ENCODE data around the gene NBAS. TPM values are rescaled to one million over a fixed set of nuclear protein-coding genes. Genes with fewer than 3 reads are reported as not detected.

Gene NBAS
- total RNA-seq, 2 experiments from 2014 or later, result 24.4 to 28.8 TPM

DNA sequence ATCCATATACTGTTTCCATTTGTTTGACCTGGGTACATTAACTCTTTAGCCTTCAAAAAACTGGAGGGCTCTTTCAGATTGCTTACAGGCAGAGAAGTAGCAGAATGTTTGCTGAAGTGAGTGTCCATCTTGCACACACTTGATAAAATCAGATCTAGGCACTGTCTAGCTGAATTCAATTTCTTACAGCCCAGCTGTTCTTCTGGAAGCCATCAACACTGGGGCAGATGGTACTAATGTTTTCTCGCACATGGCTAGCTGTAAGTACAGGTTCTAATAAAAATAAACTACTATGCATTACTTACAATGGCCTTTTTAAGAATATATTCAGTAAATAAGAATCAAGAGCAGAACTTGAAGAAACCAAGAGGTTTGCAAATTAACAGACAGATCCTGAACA, 175.9 kb downstream of the NBAS start:
- CTCF ChIA-PET (ENCODE audit: unreplicated experiment), result no interaction called here
- Histone ChIP-seq H3K27ac (ENCODE audit: low read depth, low read length, poor library complexity, severe bottlenecking) (no peak overlapping the region), H3K36me3 (ENCODE audit: insufficient read depth, low read length) (no peaks in the 10 kb centered on the region), H2AFZ (ENCODE audit: low read length) (no peak overlapping the region), H3K79me2 (ENCODE audit: insufficient read depth, low read depth, low read length) (no peaks in the 10 kb centered on the region), H4K20me1 (ENCODE audit: insufficient read depth, low read length) (no peaks in the 10 kb centered on the region), H3K9me2 (ENCODE audit: insufficient read depth, low read length) (no peaks in the 10 kb centered on the region), H3K9me3 (ENCODE audit: low read length) (no peaks in the 10 kb centered on the region), H3K4me1 (ENCODE audit: insufficient read depth, low read length, poor library complexity, severe bottlenecking) (no peaks in the 10 kb centered on the region), H3K4me2 (ENCODE audit: low read length) (no peak overlapping the region), H3K4me3 (ENCODE audit: low read depth, low read length, poor library complexity, severe bottlenecking) (no peak overlapping the region)
- no TSS peak for BruUV-seq (replicated peaks)
- TF ChIP-seq CTCF (conservative IDR thresholded peaks at IDR 0.05; ENCODE audit: low read length) (no peak), EZH2phosphoT487 (IDR thresholded peaks at IDR 0.05; ENCODE audit: borderline replicate concordance, low read depth, low read length) (no peak)
- POLR2A ChIA-PET, result no interaction called here
- no peak for DNase-seq (ENCODE audit: low spot score)
- intact Hi-C loops (cut with micrococcal nuclease; ENCODE audit: unreplicated experiment), result no loop called here

- Histone ChIP-seq H4K20me1 (ENCODE audit: insufficient read depth, low read length) (no peaks in the 10 kb centered on the region), H3K4me1 (ENCODE audit: insufficient read depth, low read length, poor library complexity, severe bottlenecking) (peaks cover 4% of the 10 kb centered on the region), H3K79me2 (ENCODE audit: insufficient read depth, low read depth, low read length) (no peaks in the 10 kb centered on the region), H3K4me2 (ENCODE audit: low read length) (no peak overlapping the region), H3K27ac (ENCODE audit: low read depth, low read length, poor library complexity, severe bottlenecking) (no peak overlapping the region), H3K36me3 (ENCODE audit: insufficient read depth, low read length) (peaks cover 6% of the 10 kb centered on the region; the same call in 1 of the 2 replicates), H3K4me3 (ENCODE audit: low read depth, low read length, poor library complexity, severe bottlenecking) (no peak overlapping the region), H2AFZ (ENCODE audit: low read length) (no peak overlapping the region), H3K9me3 (ENCODE audit: low read length) (no peaks in the 10 kb centered on the region), H3K9me2 (ENCODE audit: insufficient read depth, low read length) (no peaks in the 10 kb centered on the region)
- no TSS peak for BruUV-seq (replicated peaks)
- ChIA-PET CTCF (ENCODE audit: unreplicated experiment) (no interaction called here), POLR2A (interaction anchor here (1.6 kb wide), 1 partner anchor 12 kb away, joined by 4 read pairs; no protein-coding TSS in a partner anchor)
- TF ChIP-seq EZH2phosphoT487 (IDR thresholded peaks at IDR 0.05; ENCODE audit: borderline replicate concordance, low read depth, low read length), result no peak
- no peak for TF ChIP-seq CTCF (conservative IDR thresholded peaks at IDR 0.05; ENCODE audit: low read length)
- intact Hi-C loops (cut with micrococcal nuclease; ENCODE audit: unreplicated experiment), result no loop called here
- DNase-seq (ENCODE audit: low spot score), result no peak
Observed at GRCh38 chr2:15383695-15384350, 177.3 kb downstream of the NBAS start.

GRCh38 chr2:15378148-15378908, 182.8 kb downstream of the NBAS start:
- H3K27ac ChIP-seq (ENCODE audit: low read depth, low read length, poor library complexity, severe bottlenecking), result peak overlapping the region; percentile 9
- BruUV-seq (replicated peaks), result no TSS peak
- ChIA-PET POLR2A (interaction anchor here (0.6 to 1.0 kb wide), 4 partner anchors 26 to 344 kb away, joined by 3 to 4 read pairs (median 4); no protein-coding TSS in a partner anchor), CTCF (ENCODE audit: unreplicated experiment) (no interaction called here)
- intact Hi-C loops (cut with micrococcal nuclease; ENCODE audit: unreplicated experiment), result no loop called here
- TF ChIP-seq CTCF (conservative IDR thresholded peaks at IDR 0.05; ENCODE audit: low read length) (no peak), EZH2phosphoT487 (IDR thresholded peaks at IDR 0.05; ENCODE audit: borderline replicate concordance, low read depth, low read length) (no peak)
- peak overlapping the region; percentile 44 for H3K4me2 ChIP-seq (ENCODE audit: low read length)
- H3K36me3 ChIP-seq (ENCODE audit: insufficient read depth, low read length), result peaks cover 14% of the 10 kb centered on the region
- no peaks in the 10 kb centered on the region for H3K9me2 ChIP-seq (ENCODE audit: insufficient read depth, low read length)
- no peak overlapping the region for H2AFZ ChIP-seq (ENCODE audit: low read length)
- peak; percentile 50 for DNase-seq (ENCODE audit: low spot score)
- peaks cover 13% of the 10 kb centered on the region for H3K4me1 ChIP-seq (ENCODE audit: insufficient read depth, low read length, poor library complexity, severe bottlenecking)
- H4K20me1 ChIP-seq (ENCODE audit: insufficient read depth, low read length), result no peaks in the 10 kb centered on the region
- no peak overlapping the region for H3K4me3 ChIP-seq (ENCODE audit: low read depth, low read length, poor library complexity, severe bottlenecking)
- H3K9me3 ChIP-seq (ENCODE audit: low read length), result no peaks in the 10 kb centered on the region
- no peaks in the 10 kb centered on the region for H3K79me2 ChIP-seq (ENCODE audit: insufficient read depth, low read depth, low read length)

All from OCI-LY7 (cell line).